ENCODE results near the gene ANKFN1.

GRCh38 chr17:56158344-56158743 is 5.1 kb downstream of the ANKFN1 start:
- TF ChIP-seq REST (IDR thresholded peaks at IDR 0.05; ENCODE audit: low read depth, low read length), result no peak
- TF ChIP-seq CREB1 (IDR thresholded peaks at IDR 0.05; ENCODE audit: low read depth), result no peak
- TF ChIP-seq HCFC1 (IDR thresholded peaks at IDR 0.05; ENCODE audit: low read length), result no peak
- TF ChIP-seq MAX (IDR thresholded peaks at IDR 0.05; ENCODE audit: low read depth, low read length), result no peak
- no peak for TF ChIP-seq TCF12 (IDR thresholded peaks at IDR 0.05; ENCODE audit: low read depth, low read length)
- TF ChIP-seq POLR2A (IDR thresholded peaks at IDR 0.05; ENCODE audit: low read depth, low read length), result no peak
- no peak for TF ChIP-seq IRF5 (IDR thresholded peaks at IDR 0.05; ENCODE audit: borderline replicate concordance)
- TF ChIP-seq CTCF (IDR thresholded peaks at IDR 0.05 in 2 of 3, conservative IDR thresholded peaks at IDR 0.05 in 1 of 3; ENCODE audit: control insufficient read depth in 2 of 3, extremely low read depth in 1 of 3, insufficient read depth in 1 of 3, low read depth in 3 of 3, low read length in 3 of 3), result no peak
- no peak for TF ChIP-seq NFIC (IDR thresholded peaks at IDR 0.05; ENCODE audit: low read depth, low read length)
- TF ChIP-seq ESRRA (IDR thresholded peaks at IDR 0.05; ENCODE audit: low read length), result no peak
- TF ChIP-seq ZNF592 (IDR thresholded peaks at IDR 0.05), result no peak
- no peak for TF ChIP-seq YY1 (IDR thresholded peaks at IDR 0.05; ENCODE audit: low read depth, low read length)
- no peak for TF ChIP-seq MXI1 (IDR thresholded peaks at IDR 0.05; ENCODE audit: low read depth, low read length)
